H1 (cell line): ENCODE data around the gene SSH2. TPM values are rescaled to one million over a fixed set of nuclear protein-coding genes. Genes with fewer than 3 reads are reported as not detected.

Experiments
- ATF3 ChIP-seq: IDR thresholded peaks from 2 replicates; pipeline ENCODE4 v1.6.1; 2011; ENCODE audit warnings: low read depth, mild to moderate bottlenecking, low read length; ENCODE audit not compliant: insufficient read depth
- CHD7 ChIP-seq: fragments of 300-600 bp; sonication (generic); IDR thresholded peaks from 2 replicates; pipeline ENCODE4 v1.7.1; 2012; ENCODE audit warnings: low read length, moderate library complexity, mild to moderate bottlenecking, inconsistent platforms; ENCODE audit not compliant: insufficient replicate concordance
- polyA plus RNA-seq, 7 experiments: library from polyadenylated mRNA; depleted of rRNA in 3 of 7; stranded (reverse) in 5 of 7; unstranded in 2 of 7; fragments of >200 nt in 5 of 7; fragments of 200-250 nt in 2 of 7; gene quantifications; 1 replicate in 5 of 7; 2 replicates in 1 of 7; 4 replicates in 1 of 7; pipeline versions ENCODE4 v1.2.1 to v1.2.3, GENCODE V29; 2011 to 2013; ENCODE audit warnings: missing spikeins in 2 of 7, mixed read lengths in 2 of 7
- total RNA-seq: library from RNA; stranded (reverse); fragmentation: NEBNext Ultra II Directional; extraction: Animal tissue kit (Norgen Biotek cat#: 25700); gene quantifications from 2 replicates; pipeline ENCODE4 v1.2.1, GENCODE V29; 2021

The SSH2 gene
- total and polyA plus RNA-seq, 2 of the 8 experiments (the other 6 are each of a cell fraction or from before 2014, with no cell fraction given): 5.2 to 15.9 TPM

- TF ChIP-seq ATF3 (no peak), CHD7 (no peak)
Measured at GRCh38 chr17:29697371-29697770, 232.7 kb downstream of the SSH2 start (continued).
